Cardiac fibroblast (primary cell): Measurements from ENCODE around the gene TRAPPC14.

Experiments used
- DNase-seq, 2 donors: peaks; one replicate each; pipeline versions ENCODE4 v3.0.0 to v3.0.0-alpha.2; 2010; ENCODE audit warnings: low read depth in 2 of 2
- H3K4me3 ChIP-seq, 2 donors: replicated peaks in 1 of 2; 1 replicate in 1 of 2; 2 replicates in 1 of 2; pipeline ENCODE4 v1.5.1; 2011; ENCODE audit warnings: low read depth in 2 of 2, low read length in 2 of 2, mild to moderate bottlenecking in 2 of 2, moderate library complexity in 1 of 2
- TF ChIP-seq, protein P1 (sequence below): IDR thresholded peaks from one replicate; pipeline ENCODE4 v1.5.1; 2011; ENCODE audit warnings: low read depth, mild to moderate bottlenecking, low read length, inconsistent platforms

The TRAPPC14 gene

DNA sequence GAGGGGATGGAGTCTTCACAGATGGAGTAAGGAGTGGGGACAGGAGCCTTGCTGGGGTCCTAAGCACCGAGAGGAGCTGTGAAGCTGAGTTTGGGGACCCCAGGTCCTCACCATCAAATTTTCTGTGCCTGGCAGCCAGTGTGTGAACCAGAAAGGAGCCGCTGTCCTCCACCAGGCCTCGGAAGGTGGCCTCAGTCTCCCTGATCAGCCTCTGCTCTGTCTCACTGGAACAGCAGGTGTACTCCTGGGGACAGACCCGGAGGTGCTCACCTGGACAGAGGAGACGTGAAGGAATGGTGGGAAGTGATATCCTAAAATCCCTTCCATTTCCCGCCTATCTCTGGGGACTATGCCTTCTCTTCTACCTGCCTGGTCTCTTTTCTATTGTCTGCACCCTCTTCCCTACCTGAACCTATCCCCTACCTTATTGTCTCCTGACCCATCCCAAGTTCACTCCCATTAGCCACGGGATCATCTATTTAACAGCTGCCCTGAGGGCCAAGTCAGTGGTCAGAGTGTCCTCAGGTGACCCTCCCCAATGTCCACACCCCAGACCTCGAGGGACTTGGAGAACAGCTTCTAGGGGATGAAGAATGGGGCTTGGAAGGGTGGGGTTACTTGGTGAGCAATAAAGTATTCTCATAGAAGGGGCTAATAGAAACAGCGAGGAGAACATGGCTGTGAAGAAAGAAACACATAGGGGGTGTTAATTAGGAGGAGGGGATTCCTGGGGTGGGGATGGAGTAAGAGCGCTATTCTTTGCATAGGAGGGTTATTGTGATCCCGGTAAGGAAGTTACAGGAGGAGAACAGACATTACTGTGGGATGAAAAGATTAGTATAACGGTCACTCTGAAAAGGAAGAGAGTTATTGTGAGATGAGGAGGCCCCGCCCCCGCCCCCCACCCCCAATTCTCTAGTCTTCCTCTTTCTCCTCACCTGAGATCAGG lies 17.8 kb upstream of the TRAPPC14 start:
- peak overlapping the region; percentile 72 to 77 for H3K4me3 ChIP-seq
- no peak for DNase-seq
- TF ChIP-seq, protein P1, sequence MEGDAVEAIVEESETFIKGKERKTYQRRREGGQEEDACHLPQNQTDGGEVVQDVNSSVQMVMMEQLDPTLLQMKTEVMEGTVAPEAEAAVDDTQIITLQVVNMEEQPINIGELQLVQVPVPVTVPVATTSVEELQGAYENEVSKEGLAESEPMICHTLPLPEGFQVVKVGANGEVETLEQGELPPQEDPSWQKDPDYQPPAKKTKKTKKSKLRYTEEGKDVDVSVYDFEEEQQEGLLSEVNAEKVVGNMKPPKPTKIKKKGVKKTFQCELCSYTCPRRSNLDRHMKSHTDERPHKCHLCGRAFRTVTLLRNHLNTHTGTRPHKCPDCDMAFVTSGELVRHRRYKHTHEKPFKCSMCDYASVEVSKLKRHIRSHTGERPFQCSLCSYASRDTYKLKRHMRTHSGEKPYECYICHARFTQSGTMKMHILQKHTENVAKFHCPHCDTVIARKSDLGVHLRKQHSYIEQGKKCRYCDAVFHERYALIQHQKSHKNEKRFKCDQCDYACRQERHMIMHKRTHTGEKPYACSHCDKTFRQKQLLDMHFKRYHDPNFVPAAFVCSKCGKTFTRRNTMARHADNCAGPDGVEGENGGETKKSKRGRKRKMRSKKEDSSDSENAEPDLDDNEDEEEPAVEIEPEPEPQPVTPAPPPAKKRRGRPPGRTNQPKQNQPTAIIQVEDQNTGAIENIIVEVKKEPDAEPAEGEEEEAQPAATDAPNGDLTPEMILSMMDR, result no peak

DNA sequence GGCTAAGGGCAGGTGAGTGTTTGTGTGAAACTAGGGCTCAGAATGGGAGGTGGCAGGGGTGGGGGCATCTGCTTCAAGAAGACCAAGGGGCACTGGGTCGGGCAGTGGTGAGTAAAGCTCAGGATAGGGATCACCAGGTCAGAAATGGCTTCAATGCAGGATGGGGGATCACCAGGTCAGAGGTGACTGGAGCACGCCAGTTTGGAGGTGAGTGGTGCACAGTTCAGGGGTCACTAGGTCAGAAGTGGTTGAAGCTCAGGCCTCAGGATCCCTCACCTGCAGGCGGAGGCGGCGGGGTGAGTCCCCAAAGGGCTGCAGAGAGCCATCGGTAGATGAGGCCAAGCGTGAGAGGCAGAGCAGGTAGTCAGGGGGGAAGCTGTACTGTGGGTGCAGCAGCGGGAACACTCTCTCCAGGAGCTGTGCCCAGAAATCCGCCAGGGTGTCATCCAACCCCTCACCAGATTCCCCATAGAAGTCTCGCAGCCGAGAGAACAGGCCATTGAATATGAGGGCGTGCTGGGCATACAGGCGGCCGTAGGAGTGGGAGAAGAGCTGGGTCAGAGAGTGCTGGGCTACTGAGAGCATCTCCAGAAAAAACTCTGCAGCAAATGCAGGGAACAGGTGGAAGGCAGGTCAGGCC lies 16.9 kb upstream of the TRAPPC14 start:
- TF ChIP-seq, protein P1, result no peak
- DNase-seq, result no peak
- H3K4me3 ChIP-seq, result no peak overlapping the region

DNA sequence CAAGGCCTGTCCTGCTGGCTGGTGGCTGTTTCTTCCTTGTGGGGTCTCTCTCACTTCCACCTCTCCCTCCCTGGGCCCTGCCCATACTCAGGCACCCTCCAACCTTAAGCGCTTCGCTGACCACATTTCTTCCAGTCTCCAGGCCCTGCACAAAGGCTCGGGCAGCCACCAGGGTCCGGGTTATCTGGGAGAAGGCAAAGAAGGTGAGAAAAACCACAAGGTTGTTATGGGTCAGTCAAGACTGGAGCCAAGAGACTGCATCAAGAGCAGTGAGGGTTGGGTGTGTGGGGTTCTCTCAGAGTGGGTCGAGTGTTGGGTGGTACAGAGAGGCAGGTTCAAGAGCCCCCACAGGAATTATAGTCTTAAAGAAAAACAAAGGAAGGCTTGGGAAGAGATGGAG lies 16.1 kb upstream of the TRAPPC14 start:
- TF ChIP-seq, protein P1, result no peak
- H3K4me3 ChIP-seq, result no peak overlapping the region

GRCh38 chr7:100173806-100174495 lies 15.4 kb upstream of the TRAPPC14 start:
- TF ChIP-seq, protein P1, result no peak
- DNase-seq, result no peak

More for the DNA sequence above, 16.1 kb upstream of the TRAPPC14 start:
- DNase-seq, result no peak

GRCh38 chr7:100171840-100172239 lies 13.3 kb upstream of the TRAPPC14 start:
- no peak for DNase-seq
- TF ChIP-seq, protein P1, result no peak
- H3K4me3 ChIP-seq, result no peak overlapping the region

More at GRCh38 chr7:100173806-100174495, 15.4 kb upstream of the TRAPPC14 start:
- no peak overlapping the region for H3K4me3 ChIP-seq

DNA sequence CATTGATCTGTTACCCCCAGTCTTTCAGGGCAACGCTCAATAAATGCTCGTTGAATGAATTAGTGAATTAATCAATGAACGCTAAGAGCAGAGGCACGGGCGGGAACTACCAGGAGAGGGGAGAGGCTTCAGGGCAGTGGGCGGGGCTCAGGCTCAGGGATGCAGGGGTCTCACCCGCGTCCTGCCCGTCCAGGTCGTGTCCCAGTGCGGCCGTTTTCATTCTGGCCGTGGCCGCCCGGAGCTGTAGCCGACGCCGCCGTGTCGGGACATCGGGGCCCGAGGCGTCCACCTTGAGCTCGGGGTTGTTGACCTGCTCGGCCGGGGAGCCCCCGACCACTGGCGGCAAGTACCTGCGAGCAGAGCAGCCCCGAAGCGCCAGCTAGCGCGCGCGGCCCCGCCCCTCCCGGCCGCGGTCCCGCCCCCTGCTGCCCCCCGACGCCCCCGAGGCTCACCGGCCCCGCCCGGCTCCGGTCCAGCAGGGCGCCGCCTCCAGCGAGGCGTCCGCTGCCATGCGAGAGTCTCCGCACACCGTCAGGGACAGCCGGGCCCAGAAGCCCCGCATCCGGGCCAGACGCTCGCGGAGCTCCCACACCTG lies 12.7 kb upstream of the TRAPPC14 start:
- DNase-seq, result no peak
- TF ChIP-seq, protein P1, result no peak
- H3K4me3 ChIP-seq, result peak overlapping the region; percentile 21 to 27
